ENCODE data around the gene TAF13. TPM values are rescaled to one million over a fixed set of nuclear protein-coding genes. Genes with fewer than 3 reads are reported as not detected.
"Not testable (repeated sequence)": the region's sequence is repeated elsewhere in the genome, so short reads cannot be mapped to it uniquely, and the experiment has no call there.

TAF13 gene
- total RNA-seq, 1 donor from 2014 or later = 47.5 TPM

- DNase-seq = peak; percentile 71
Measured at GRCh38 chr1:109091078-109091838, 15.5 kb upstream of the TAF13 start.

GRCh38 chr1:109090196-109091077 lies 14.6 kb upstream of the TAF13 start, which contains the start of gene TMEM167B:
TMEM167B (plus strand) TSS chr1:109090764; CDS start chr1:109090873, 109 bp downstream.
- DNase-seq = peak; percentile 93

- DNase-seq = peak; percentile 57
Measured at GRCh38 chr1:109089242-109090015, 13.6 kb upstream of the TAF13 start.

GRCh38 chr1:109084563-109085517 lies 9.0 kb upstream of the TAF13 start:
- DNase-seq = no peak

- peak; percentile 21 for DNase-seq
Measured at GRCh38 chr1:109083923-109084322, 8.1 kb upstream of the TAF13 start.

GRCh38 chr1:109083501-109083900 lies 7.7 kb upstream of the TAF13 start:
- DNase-seq = no peak

GRCh38 chr1:109080441-109081082 lies 4.8 kb upstream of the TAF13 start:
- no peak for DNase-seq

GRCh38 chr1:109079240-109079622 lies 3.4 kb upstream of the TAF13 start:
- no peak for DNase-seq

- no peak for DNase-seq
Measured at GRCh38 chr1:109078317-109078716, 2.5 kb upstream of the TAF13 start.

- no peak for DNase-seq
Measured at GRCh38 chr1:109069294-109069693, 6.5 kb downstream of the TAF13 start.

- no peak for DNase-seq
Measured at GRCh38 chr1:109067883-109068282, 7.9 kb downstream of the TAF13 start.

- DNase-seq = no peak
Measured at GRCh38 chr1:109065137-109065536, 10.7 kb downstream of the TAF13 start.

- no peak for DNase-seq
Measured at GRCh38 chr1:109061183-109061582, 14.6 kb downstream of the TAF13 start.

- DNase-seq = no peak
Measured at GRCh38 chr1:109060707-109061106, 15.1 kb downstream of the TAF13 start.

- DNase-seq = no peak
Measured at GRCh38 chr1:109059026-109059425, 16.8 kb downstream of the TAF13 start.

GRCh38 chr1:109056064-109056463 lies 19.7 kb downstream of the TAF13 start:
- no peak for DNase-seq

- not testable (repeated sequence) for DNase-seq
Measured at GRCh38 chr1:109052145-109052544, 23.7 kb downstream of the TAF13 start.

GRCh38 chr1:109050228-109050995 lies 25.4 kb downstream of the TAF13 start:
- peak; percentile 26 for DNase-seq

GRCh38 chr1:109048335-109048734 lies 27.5 kb downstream of the TAF13 start:
- no peak for DNase-seq

GRCh38 chr1:109047339-109047738 lies 28.5 kb downstream of the TAF13 start:
- DNase-seq = no peak
